KMS-11 (cell line): ENCODE data around the gene EIF2S3.
"Not testable (repeated sequence)": the region's sequence is repeated elsewhere in the genome, so short reads cannot be mapped to it uniquely, and the experiment has no call there.

Experiments used
- H2AFZ ChIP-seq: fragments of 200-600 bp; sonication (generic); 2 replicates; pipeline ENCODE4 v1.6.1; 2016; ENCODE audit warnings: antibody characterized with exemption, mixed run types, low read depth
- H3K27ac ChIP-seq: fragments of 200-600 bp; sonication (generic); 2 replicates; pipeline ENCODE4 v1.6.1; 2016; ENCODE audit warnings: mild to moderate bottlenecking, mixed run types
- H3K27me3 ChIP-seq: fragments of 200-600 bp; sonication (generic); 2 replicates; pipeline ENCODE4 v1.6.1; 2017; ENCODE audit warnings: mild to moderate bottlenecking, low read depth, mixed run types, moderate library complexity; ENCODE audit not compliant: insufficient read depth
- H3K36me3 ChIP-seq: fragments of 200-600 bp; sonication (generic); 2 replicates; pipeline ENCODE4 v1.6.1; 2017; ENCODE audit warnings: mild to moderate bottlenecking, mixed run types; ENCODE audit not compliant: insufficient read depth
- H3K4me1 ChIP-seq: fragments of 200-600 bp; sonication (generic); 2 replicates; pipeline ENCODE4 v1.6.1; 2016; ENCODE audit warnings: mild to moderate bottlenecking, low read depth, mixed run types; ENCODE audit not compliant: poor library complexity, severe bottlenecking
- H3K4me2 ChIP-seq: fragments of 200-600 bp; sonication (generic); 2 replicates; pipeline ENCODE4 v1.7.0; 2016; ENCODE audit warnings: mild to moderate bottlenecking, mixed run types
- H3K4me3 ChIP-seq: fragments of 200-600 bp; sonication (generic); IDR thresholded peaks from 2 replicates; pipeline ENCODE4 v1.6.1; 2017; ENCODE audit warnings: low read depth, low read length, mixed read lengths; ENCODE audit not compliant: insufficient read depth
- H3K79me2 ChIP-seq: fragments of 200-600 bp; sonication (generic); 2 replicates; pipeline ENCODE4 v1.6.1; 2016; ENCODE audit warnings: low read depth, mixed run types; ENCODE audit not compliant: insufficient read depth
- H3K9ac ChIP-seq: fragments of 200-600 bp; sonication (generic); 2 replicates; pipeline ENCODE4 v1.6.1; 2016; ENCODE audit warnings: mild to moderate bottlenecking, mixed run types
- H4K20me1 ChIP-seq: fragments of 200-600 bp; sonication (generic); 2 replicates; pipeline ENCODE4 v1.6.1; 2016; ENCODE audit warnings: mild to moderate bottlenecking, mixed run types; ENCODE audit not compliant: insufficient read depth
- CTCF ChIP-seq: fragments of 200-600 bp; sonication (generic); conservative IDR thresholded peaks from 2 replicates; pipeline ENCODE4 v1.6.1; 2017; ENCODE audit warnings: low read depth, mild to moderate bottlenecking, antibody characterized with exemption, low read length, moderate library complexity, mixed read lengths

The EIF2S3 gene

GRCh38 chrX:24030597-24030996, 24.2 kb upstream of the EIF2S3 start:
- H3K4me3 ChIP-seq, result no peak overlapping the region
- no peaks in the 10 kb centered on the region for H3K79me2 ChIP-seq
- no peak overlapping the region for H3K27ac ChIP-seq
- H4K20me1 ChIP-seq, result no peaks in the 10 kb centered on the region
- H3K4me2 ChIP-seq, result no peak overlapping the region
- H3K27me3 ChIP-seq, result no peaks in the 10 kb centered on the region
- H3K36me3 ChIP-seq, result no peaks in the 10 kb centered on the region
- no peaks in the 10 kb centered on the region for H3K4me1 ChIP-seq
- TF ChIP-seq CTCF, result no peak
- H3K9ac ChIP-seq, result no peak overlapping the region
- H2AFZ ChIP-seq, result no peak overlapping the region

GRCh38 chrX:24034485-24034884, 20.3 kb upstream of the EIF2S3 start:
- H3K9ac ChIP-seq, result no peak overlapping the region
- H3K4me1 ChIP-seq, result no peaks in the 10 kb centered on the region
- no peaks in the 10 kb centered on the region for H4K20me1 ChIP-seq
- no peak overlapping the region for H3K4me2 ChIP-seq
- no peak overlapping the region for H2AFZ ChIP-seq
- H3K79me2 ChIP-seq, result no peaks in the 10 kb centered on the region
- no peaks in the 10 kb centered on the region for H3K27me3 ChIP-seq
- no peak overlapping the region for H3K27ac ChIP-seq
- no peak for TF ChIP-seq CTCF
- H3K4me3 ChIP-seq, result no peak overlapping the region
- H3K36me3 ChIP-seq, result no peaks in the 10 kb centered on the region

- Histone ChIP-seq H3K79me2 (no peaks in the 10 kb centered on the region), H3K4me3 (no peak overlapping the region), H3K27ac (no peak overlapping the region), H3K9ac (no peak overlapping the region), H2AFZ (no peak overlapping the region), H4K20me1 (no peaks in the 10 kb centered on the region), H3K4me2 (no peak overlapping the region), H3K4me1 (no peaks in the 10 kb centered on the region), H3K36me3 (no peaks in the 10 kb centered on the region), H3K27me3 (no peaks in the 10 kb centered on the region)
- no peak for TF ChIP-seq CTCF
Observed at GRCh38 chrX:24037729-24038128, 17.0 kb upstream of the EIF2S3 start.

GRCh38 chrX:24046060-24046459, 8.7 kb upstream of the EIF2S3 start:
- not testable (repeated sequence) for H3K27ac ChIP-seq, H3K4me1 ChIP-seq, H3K27me3 ChIP-seq, H3K4me3 ChIP-seq, H3K9ac ChIP-seq, H3K36me3 ChIP-seq, H3K4me2 ChIP-seq, H2AFZ ChIP-seq, H3K79me2 ChIP-seq, H4K20me1 ChIP-seq

- not testable (repeated sequence) for H3K36me3 ChIP-seq, H3K4me3 ChIP-seq
Observed at GRCh38 chrX:24049643-24050042, 5.1 kb upstream of the EIF2S3 start.

GRCh38 chrX:24050522-24051318, 4.0 kb upstream of the EIF2S3 start:
- not testable (repeated sequence) for H3K4me3 ChIP-seq, H3K4me2 ChIP-seq, H4K20me1 ChIP-seq, H3K79me2 ChIP-seq, H3K27ac ChIP-seq, H3K9ac ChIP-seq, H3K4me1 ChIP-seq, H3K36me3 ChIP-seq, H2AFZ ChIP-seq, H3K27me3 ChIP-seq

More at GRCh38 chrX:24049643-24050042, 5.1 kb upstream of the EIF2S3 start:
- H3K79me2 ChIP-seq, H3K9ac ChIP-seq, H3K4me2 ChIP-seq, H3K27me3 ChIP-seq, H2AFZ ChIP-seq, H3K4me1 ChIP-seq, H4K20me1 ChIP-seq, H3K27ac ChIP-seq: not testable (repeated sequence)
